Cardiac fibroblast (primary cell): ENCODE data around the gene NPTXR.

Experiments used
- DNase-seq, 2 donors: peaks; one replicate each; pipeline versions ENCODE4 v3.0.0 to v3.0.0-alpha.2; 2010; ENCODE audit warnings: low read depth in 2 of 2
- H3K4me3 ChIP-seq, 2 donors: replicated peaks in 1 of 2; 1 replicate in 1 of 2; 2 replicates in 1 of 2; pipeline ENCODE4 v1.5.1; 2011; ENCODE audit warnings: low read depth in 2 of 2, low read length in 2 of 2, mild to moderate bottlenecking in 2 of 2, moderate library complexity in 1 of 2
- TF ChIP-seq, protein P1 (sequence below): IDR thresholded peaks from one replicate; pipeline ENCODE4 v1.5.1; 2011; ENCODE audit warnings: low read depth, mild to moderate bottlenecking, low read length, inconsistent platforms

The NPTXR gene

GRCh38 chr22:38865201-38866023, 21.6 kb upstream of the NPTXR start:
- DNase-seq, result no peak
- TF ChIP-seq, protein P1, sequence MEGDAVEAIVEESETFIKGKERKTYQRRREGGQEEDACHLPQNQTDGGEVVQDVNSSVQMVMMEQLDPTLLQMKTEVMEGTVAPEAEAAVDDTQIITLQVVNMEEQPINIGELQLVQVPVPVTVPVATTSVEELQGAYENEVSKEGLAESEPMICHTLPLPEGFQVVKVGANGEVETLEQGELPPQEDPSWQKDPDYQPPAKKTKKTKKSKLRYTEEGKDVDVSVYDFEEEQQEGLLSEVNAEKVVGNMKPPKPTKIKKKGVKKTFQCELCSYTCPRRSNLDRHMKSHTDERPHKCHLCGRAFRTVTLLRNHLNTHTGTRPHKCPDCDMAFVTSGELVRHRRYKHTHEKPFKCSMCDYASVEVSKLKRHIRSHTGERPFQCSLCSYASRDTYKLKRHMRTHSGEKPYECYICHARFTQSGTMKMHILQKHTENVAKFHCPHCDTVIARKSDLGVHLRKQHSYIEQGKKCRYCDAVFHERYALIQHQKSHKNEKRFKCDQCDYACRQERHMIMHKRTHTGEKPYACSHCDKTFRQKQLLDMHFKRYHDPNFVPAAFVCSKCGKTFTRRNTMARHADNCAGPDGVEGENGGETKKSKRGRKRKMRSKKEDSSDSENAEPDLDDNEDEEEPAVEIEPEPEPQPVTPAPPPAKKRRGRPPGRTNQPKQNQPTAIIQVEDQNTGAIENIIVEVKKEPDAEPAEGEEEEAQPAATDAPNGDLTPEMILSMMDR, result no peak
- H3K4me3 ChIP-seq, result no peak overlapping the region

DNA sequence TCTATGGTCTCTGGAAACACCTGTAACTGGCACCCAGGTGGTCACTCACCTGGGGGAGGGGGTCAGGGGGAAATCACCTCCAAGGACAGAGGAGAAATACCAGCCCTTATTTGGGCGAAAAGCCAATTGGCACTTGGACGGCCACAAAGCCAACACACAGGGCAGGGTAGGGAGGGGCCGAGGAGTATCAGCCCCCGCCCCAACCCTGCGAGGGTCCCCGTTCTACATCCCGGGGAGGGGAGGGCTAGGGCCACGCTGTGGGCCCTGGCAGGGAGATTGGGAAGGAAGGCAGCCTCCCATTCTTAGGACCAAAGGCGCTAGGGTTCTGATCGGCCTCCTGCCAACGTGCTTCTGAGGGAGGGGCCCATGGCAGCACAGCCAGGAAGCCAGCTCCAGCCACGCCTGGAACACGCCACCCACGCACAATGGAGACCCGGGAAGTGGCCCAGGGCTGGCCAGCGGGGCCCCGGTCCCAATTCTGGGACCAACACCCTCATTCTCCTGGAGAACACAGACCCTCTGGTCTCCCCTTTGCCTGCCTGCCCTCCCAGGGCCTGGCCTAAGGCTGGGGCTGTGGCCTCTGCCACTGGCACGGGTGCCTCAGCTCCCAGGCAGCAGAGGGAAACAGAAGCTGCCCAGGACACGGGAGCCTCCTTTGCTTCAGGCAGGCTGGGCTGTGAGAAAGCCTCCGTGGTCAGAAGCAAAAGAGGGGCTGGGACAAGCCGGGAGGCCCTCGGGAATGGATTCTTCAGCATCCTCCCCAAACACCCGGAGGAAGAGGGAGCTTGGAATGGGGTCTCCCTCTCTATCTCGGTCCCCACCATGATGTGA, 20.7 kb upstream of the NPTXR start:
- no peak overlapping the region for H3K4me3 ChIP-seq
- TF ChIP-seq, protein P1, result no peak
- peak in 1 of 2 donors; percentile 51 for DNase-seq

- H3K4me3 ChIP-seq, result no peak overlapping the region
- DNase-seq, result no peak
- TF ChIP-seq, protein P1, result no peak
Observed at GRCh38 chr22:38863531-38864131, 19.8 kb upstream of the NPTXR start.

GRCh38 chr22:38862375-38863329, 18.8 kb upstream of the NPTXR start:
- H3K4me3 ChIP-seq, result no peak overlapping the region
- DNase-seq, result peak in 1 of 2 donors; percentile 72
- TF ChIP-seq, protein P1, result no peak

DNA sequence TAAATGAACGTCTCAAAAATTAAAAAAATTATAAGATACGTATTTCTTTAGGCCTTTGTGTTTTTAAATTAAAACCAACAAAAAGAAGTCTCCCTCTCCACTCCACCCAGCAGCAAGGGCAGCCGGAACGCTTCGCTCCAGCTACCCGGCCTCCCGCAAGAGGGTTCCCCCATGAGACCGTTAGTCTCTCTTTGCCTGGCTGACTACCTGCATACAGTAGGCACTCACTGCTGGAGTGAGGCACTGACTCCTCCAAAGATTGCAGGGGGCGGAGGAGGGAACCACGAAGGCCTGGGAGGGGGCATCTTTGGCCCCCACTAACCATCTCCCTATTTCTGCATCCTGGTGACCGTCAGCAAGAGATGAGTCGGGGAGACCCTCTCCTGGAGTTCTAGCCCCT, 18.1 kb upstream of the NPTXR start:
- no peak for DNase-seq
- H3K4me3 ChIP-seq, result no peak overlapping the region
- TF ChIP-seq, protein P1, result no peak
